ENCODE measurements around the gene ADAMTS9. TPM values are rescaled to one million over a fixed set of nuclear protein-coding genes. Genes with fewer than 3 reads are reported as not detected.
A peak's percentile ranks its signal among the peaks of the same experiment; 100 is the strongest.

Gene ADAMTS9
- polyA plus RNA-seq, 1 donor from 2014 or later, result 0.32 TPM

DNA sequence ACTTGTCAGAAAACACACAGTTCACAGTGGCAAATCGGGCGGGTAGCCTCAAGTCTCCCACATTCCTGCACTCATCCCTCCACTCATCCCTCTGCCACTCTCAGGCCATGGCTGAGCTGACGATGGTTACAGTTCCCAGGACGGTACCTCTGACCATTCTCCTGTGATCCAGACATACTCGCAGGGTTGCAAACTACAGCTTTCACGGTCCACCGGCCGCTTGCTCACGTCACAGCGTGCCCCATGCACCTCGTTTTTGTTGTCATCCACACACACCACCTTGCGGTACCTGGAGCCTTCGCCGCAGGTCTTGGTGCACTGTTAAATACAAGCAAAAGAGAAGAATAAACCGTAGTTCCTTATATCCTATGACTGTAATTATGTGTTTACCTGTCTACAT lies 137.1 kb downstream of the ADAMTS9 start:
- TF ChIP-seq SMC3 (conservative IDR thresholded peaks at IDR 0.05; ENCODE audit: poor library complexity) (no peak), MXI1 (conservative IDR thresholded peaks at IDR 0.05; ENCODE audit: poor library complexity, severe bottlenecking) (no peak), TAF1 (IDR thresholded peaks at IDR 0.05; ENCODE audit: low read depth) (no peak), EZH2 (IDR thresholded peaks at IDR 0.05; ENCODE audit: borderline replicate concordance, insufficient read depth, low read length, poor library complexity, severe bottlenecking) (no peak)
- TF ChIP-seq, protein P1, sequence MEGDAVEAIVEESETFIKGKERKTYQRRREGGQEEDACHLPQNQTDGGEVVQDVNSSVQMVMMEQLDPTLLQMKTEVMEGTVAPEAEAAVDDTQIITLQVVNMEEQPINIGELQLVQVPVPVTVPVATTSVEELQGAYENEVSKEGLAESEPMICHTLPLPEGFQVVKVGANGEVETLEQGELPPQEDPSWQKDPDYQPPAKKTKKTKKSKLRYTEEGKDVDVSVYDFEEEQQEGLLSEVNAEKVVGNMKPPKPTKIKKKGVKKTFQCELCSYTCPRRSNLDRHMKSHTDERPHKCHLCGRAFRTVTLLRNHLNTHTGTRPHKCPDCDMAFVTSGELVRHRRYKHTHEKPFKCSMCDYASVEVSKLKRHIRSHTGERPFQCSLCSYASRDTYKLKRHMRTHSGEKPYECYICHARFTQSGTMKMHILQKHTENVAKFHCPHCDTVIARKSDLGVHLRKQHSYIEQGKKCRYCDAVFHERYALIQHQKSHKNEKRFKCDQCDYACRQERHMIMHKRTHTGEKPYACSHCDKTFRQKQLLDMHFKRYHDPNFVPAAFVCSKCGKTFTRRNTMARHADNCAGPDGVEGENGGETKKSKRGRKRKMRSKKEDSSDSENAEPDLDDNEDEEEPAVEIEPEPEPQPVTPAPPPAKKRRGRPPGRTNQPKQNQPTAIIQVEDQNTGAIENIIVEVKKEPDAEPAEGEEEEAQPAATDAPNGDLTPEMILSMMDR (IDR thresholded peaks at IDR 0.05; ENCODE audit: poor library complexity, severe bottlenecking), result no peak
- Histone ChIP-seq H2AFZ (ENCODE audit: low read depth, low read length) (no peak overlapping the region), H3F3A (ENCODE audit: insufficient read depth, low read length, poor library complexity, severe bottlenecking) (no peaks in the 10 kb centered on the region), H3K9ac (ENCODE audit: low read length) (no peak overlapping the region), H4K20me1 (ENCODE audit: insufficient read depth) (no peaks in the 10 kb centered on the region), H3K4me2 (ENCODE audit: low read length) (no peak overlapping the region), H3K79me2 (replicated peaks; ENCODE audit: insufficient read depth, low read length) (no peaks in the 10 kb centered on the region), H3K9me3 (ENCODE audit: low read length) (no peaks in the 10 kb centered on the region), H3K36me3 (ENCODE audit: insufficient read depth, low read length) (no peaks in the 10 kb centered on the region), H3K27ac (ENCODE audit: low read length) (no peak overlapping the region), H3K27me3 (ENCODE audit: insufficient read depth, low read depth, low read length) (no peaks in the 10 kb centered on the region), H3K4me3 (ENCODE audit: low read length) (no peak overlapping the region), H3K9me2 (ENCODE audit: insufficient read depth, low read length) (no peaks in the 10 kb centered on the region)

DNA sequence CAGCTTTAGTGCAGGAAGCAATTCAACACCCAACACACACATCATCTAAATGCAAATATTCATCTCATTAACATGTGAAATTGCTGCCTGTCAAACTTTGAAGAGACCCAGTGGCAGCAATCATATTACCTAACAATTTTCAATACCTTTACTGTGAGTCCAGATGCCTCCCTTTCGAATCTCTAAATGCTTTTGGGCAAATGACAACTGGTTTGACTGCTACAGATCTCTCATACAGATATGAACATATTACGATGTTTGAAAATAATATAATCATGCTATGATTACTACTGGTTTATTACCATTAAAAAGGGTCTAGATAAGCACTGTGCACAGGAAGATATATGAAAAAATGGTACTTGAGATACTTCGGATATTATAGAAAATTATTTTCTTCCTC lies 137.9 kb downstream of the ADAMTS9 start:
- no peak overlapping the region for H3K9ac ChIP-seq (ENCODE audit: low read length)
- H4K20me1 ChIP-seq (ENCODE audit: insufficient read depth), result no peaks in the 10 kb centered on the region
- peak overlapping the region; percentile 1 for H3K4me2 ChIP-seq (ENCODE audit: low read length)
- no peak overlapping the region for H3K4me3 ChIP-seq (ENCODE audit: low read length)
- no peaks in the 10 kb centered on the region for H3K27me3 ChIP-seq (ENCODE audit: insufficient read depth, low read depth, low read length)
- H3K79me2 ChIP-seq (replicated peaks; ENCODE audit: insufficient read depth, low read length), result no peaks in the 10 kb centered on the region
- peak overlapping the region; percentile 13 for H3K27ac ChIP-seq (ENCODE audit: low read length)
- no peaks in the 10 kb centered on the region for H3F3A ChIP-seq (ENCODE audit: insufficient read depth, low read length, poor library complexity, severe bottlenecking)
- H3K36me3 ChIP-seq (ENCODE audit: insufficient read depth, low read length), result no peaks in the 10 kb centered on the region
- H3K9me2 ChIP-seq (ENCODE audit: insufficient read depth, low read length), result no peaks in the 10 kb centered on the region
- TF ChIP-seq, protein P1 (IDR thresholded peaks at IDR 0.05; ENCODE audit: poor library complexity, severe bottlenecking), result no peak
- TF ChIP-seq RAD21 (conservative IDR thresholded peaks at IDR 0.05), result no peak
- TF ChIP-seq EP300 (conservative IDR thresholded peaks at IDR 0.05; ENCODE audit: poor library complexity, severe bottlenecking), result no peak
- no peak for TF ChIP-seq TAF1 (IDR thresholded peaks at IDR 0.05; ENCODE audit: low read depth)
- TF ChIP-seq, protein P2, sequence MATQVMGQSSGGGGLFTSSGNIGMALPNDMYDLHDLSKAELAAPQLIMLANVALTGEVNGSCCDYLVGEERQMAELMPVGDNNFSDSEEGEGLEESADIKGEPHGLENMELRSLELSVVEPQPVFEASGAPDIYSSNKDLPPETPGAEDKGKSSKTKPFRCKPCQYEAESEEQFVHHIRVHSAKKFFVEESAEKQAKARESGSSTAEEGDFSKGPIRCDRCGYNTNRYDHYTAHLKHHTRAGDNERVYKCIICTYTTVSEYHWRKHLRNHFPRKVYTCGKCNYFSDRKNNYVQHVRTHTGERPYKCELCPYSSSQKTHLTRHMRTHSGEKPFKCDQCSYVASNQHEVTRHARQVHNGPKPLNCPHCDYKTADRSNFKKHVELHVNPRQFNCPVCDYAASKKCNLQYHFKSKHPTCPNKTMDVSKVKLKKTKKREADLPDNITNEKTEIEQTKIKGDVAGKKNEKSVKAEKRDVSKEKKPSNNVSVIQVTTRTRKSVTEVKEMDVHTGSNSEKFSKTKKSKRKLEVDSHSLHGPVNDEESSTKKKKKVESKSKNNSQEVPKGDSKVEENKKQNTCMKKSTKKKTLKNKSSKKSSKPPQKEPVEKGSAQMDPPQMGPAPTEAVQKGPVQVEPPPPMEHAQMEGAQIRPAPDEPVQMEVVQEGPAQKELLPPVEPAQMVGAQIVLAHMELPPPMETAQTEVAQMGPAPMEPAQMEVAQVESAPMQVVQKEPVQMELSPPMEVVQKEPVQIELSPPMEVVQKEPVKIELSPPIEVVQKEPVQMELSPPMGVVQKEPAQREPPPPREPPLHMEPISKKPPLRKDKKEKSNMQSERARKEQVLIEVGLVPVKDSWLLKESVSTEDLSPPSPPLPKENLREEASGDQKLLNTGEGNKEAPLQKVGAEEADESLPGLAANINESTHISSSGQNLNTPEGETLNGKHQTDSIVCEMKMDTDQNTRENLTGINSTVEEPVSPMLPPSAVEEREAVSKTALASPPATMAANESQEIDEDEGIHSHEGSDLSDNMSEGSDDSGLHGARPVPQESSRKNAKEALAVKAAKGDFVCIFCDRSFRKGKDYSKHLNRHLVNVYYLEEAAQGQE (IDR thresholded peaks at IDR 0.05; ENCODE audit: borderline replicate concordance), result no peak
- no peak for TF ChIP-seq EZH2 (IDR thresholded peaks at IDR 0.05; ENCODE audit: borderline replicate concordance, insufficient read depth, low read length, poor library complexity, severe bottlenecking)
- no peak for TF ChIP-seq SMC3 (conservative IDR thresholded peaks at IDR 0.05; ENCODE audit: poor library complexity)
- TF ChIP-seq POLR2AphosphoS5 (IDR thresholded peaks at IDR 0.05), result no peak
- TF ChIP-seq MXI1 (conservative IDR thresholded peaks at IDR 0.05; ENCODE audit: poor library complexity, severe bottlenecking), result no peak
- H3K9me3 ChIP-seq (ENCODE audit: low read length), result no peaks in the 10 kb centered on the region
- no peak overlapping the region for H2AFZ ChIP-seq (ENCODE audit: low read depth, low read length)
